T-helper 22 cell (primary cell): ENCODE measurements around the gene PCK2.
"Not testable (repeated sequence)": the region's sequence is repeated elsewhere in the genome, so short reads cannot be mapped to it uniquely, and the experiment has no call there.

Experiments
- DNase-seq: peaks from one replicate; pipeline ENCODE4 v3.0.0-alpha.2; 2020; ENCODE audit warnings: low read depth

Gene PCK2

DNA sequence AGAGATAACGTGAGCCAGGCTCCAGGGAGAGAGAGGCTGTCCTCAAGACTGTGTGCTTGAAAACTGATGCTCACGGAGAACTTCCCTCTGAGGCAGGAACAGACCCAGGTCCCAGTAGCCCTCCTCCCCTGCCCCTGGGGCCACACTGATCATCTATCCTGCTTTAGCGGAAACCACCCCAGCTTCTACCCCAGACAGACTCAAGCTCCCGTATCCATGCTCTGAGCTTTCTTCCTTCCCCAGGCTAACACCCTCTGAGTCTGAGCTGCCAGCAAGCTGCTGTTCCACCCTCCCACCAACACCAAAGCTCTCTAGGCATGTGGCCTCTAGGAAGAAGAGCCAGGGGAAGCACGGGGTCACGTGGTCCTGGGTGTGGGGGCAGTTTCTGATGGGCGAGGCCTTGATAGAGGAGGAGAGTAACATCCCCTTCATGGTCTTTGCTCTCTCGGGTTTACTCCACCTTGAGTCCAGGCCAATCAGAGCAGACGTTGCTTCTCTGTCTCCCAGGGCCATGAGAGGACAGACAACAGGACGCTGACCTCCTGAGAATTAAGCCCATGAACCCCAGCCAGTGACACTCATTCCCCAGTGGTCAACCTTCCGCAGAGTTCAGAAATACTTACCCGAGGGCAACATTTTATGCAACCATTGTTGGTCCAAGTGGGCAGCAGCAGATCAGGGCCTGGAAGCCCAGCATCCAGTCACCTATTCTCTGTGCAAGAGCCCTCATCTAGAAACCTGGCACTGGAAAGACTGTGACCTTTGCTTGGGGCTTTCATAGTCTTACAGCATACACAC lies 1.4 kb downstream of the PCK2 start:
- DNase-seq: no peak

- DNase-seq: no peak
These were observed 2.6 kb downstream of the PCK2 start for GRCh38 chr14:24096545-24097181.

GRCh38 chr14:24098229-24098926 lies 4.3 kb downstream of the PCK2 start:
- DNase-seq: no peak

GRCh38 chr14:24098927-24099813 lies 5.1 kb downstream of the PCK2 start:
- DNase-seq: no peak

DNA sequence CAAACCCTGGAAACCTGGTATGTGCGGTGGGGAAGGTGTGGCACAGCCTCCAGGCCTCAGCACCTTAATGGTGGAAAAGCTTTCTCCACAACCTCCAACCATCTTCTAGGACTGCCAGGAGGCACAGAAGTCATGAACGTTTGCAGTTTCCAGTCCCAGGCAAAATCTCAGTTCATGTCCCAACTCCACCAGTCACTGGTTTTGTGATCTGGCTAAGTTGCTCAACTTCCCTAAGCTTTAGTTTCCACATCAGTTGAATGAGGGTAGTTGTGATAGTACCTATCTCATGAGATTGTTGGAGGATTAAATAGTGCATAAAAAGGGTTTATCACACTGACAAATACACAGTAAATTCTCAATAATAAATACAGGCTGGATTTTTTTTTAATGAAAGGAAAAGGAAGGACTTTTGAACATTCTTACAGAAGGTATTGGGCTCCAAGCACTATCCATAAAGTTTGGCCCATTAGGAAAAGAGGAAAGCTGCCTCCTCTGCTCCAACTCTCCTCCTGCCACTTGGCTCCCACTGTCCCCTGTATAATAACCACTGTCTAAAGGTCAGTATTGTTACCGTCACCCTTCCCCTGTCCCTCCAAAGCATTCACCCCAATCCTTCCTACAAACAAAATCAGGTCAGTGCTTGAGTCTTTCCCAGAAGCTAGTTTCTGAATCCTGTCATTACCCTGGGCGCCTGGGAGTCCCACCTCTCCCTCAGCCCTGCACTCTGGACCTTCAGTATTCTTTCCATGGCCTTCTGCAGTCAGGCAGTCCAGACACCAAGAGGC lies 6.3 kb downstream of the PCK2 start:
- DNase-seq: no peak

DNA sequence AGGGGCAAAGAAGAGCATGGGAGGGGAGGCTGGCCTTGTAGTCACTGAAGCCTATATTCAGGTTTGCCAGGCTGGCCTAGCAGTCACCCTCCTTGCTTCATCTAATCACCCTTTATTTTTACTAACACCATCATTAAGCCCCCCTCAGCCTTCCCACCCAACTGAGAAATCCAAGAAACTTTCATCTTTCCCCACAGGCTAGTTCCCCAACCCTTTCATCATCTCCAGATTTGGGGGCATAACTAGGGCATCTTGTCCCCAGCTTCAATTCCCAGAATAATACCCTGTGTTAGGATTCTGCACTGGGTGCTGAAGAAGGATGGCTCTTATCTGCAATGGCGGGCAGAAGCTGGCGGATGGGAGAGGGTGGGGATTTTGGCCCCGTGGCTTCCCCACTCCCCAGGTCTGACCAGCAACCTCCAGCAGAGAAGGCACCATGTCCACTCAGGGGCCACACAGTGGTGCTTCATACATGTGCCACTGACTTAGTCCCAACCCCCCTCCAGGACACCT lies 6.9 kb downstream of the PCK2 start:
- DNase-seq: no peak

GRCh38 chr14:24102357-24103048 lies 8.4 kb downstream of the PCK2 start:
- no peak for DNase-seq

GRCh38 chr14:24103451-24103850 lies 9.3 kb downstream of the PCK2 start:
- DNase-seq: no peak

DNA sequence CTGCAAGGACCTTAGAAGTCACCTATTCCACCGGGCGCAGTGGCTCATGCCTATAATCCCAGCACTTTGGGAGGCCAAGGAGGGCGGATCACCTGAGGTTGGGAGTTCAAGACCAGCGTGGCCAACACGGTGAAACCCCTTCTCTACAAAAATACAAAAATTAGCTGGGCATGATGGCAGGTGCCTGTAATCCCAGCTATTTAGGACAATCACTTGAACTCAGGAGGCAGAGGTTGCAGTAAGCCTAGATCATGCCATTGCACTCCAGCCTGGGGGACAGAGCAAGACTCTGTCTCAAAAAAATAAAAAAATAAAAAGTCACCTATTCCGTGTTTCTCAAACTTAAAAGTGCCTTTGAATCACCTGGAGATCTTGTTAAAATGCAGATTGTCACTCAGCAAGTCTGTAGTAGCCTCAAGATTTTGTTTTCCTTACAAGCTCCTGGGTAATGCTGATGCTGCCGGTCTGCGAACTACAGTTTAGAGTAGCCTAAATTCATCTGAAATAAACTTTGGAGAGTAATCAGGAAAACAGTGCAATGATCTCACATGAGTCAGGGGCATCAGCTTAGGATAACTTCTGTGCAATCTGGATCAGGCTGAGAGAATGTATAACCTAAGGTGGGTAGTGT lies 11.6 kb downstream of the PCK2 start:
- DNase-seq: not testable (repeated sequence)

GRCh38 chr14:24106672-24107271 lies 12.7 kb downstream of the PCK2 start:
- no peak for DNase-seq

DNA sequence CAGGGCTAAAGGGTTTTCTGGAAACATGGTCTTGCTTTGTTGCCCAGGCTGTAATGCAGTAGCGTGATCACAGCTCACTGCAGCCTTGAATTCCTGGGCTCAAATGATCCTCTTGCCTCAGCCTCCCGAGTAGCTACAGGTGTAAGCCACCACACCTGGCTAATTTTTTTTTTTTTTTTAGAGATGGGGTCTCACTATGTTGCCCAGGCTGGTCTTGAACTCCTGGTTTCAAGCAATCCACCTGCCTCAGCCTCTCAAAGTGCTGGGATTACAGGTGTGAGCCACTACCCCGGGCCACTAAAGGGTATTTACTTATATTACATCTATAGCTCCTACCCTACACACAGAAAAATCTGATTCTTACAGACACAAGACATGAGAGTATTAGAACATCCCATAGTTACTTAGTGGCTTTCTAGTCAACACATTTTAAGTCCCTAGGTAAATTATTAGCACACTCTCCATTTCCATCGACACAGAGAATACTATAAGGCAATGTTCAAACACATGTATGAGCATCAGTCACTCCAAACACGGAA lies 14.3 kb downstream of the PCK2 start:
- no peak for DNase-seq

- DNase-seq: no peak
These were observed 15.9 kb downstream of the PCK2 start for GRCh38 chr14:24110060-24110459.

GRCh38 chr14:24110523-24110922 lies 16.4 kb downstream of the PCK2 start:
- no peak for DNase-seq

GRCh38 chr14:24113379-24113800 lies 19.3 kb downstream of the PCK2 start:
- no peak for DNase-seq

DNA sequence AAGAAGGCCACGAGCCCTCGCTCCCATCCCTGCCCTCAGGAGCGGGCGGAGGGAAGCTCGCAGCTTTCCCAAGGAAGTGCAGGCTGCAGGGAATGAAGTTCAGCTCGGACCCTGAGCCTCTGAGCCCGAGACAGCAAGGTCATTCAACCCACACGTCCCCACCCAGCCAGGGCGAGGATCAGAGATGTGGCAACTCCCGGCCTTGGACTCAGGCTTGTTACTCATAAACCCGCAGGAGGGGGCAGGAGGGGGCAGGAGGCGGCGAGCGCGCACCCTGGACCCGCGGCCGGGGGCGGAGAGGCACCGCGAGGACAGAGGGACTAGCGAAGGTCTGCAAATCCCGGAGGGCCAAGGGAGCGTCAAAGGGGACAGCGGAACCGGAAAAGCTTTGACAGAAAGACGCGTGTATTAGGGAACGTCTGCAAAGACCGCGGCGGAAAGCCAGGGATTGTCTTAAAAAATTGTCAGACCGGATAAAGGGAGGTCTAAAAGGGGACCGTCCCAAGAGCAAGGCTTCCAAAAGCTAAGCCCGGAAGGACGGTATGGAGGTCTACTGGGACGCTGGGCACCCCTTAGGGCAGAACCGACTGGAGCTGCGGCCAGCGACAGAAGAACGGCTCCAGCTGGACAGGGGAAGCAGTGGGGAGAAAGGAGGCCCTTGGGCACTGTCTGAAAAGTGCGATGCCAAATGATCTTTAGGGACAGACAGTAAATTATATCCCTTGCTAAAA lies 19.9 kb downstream of the PCK2 start:
- peak; percentile 73 for DNase-seq

- DNase-seq: peak; percentile 99
These were observed 20.7 kb downstream of the PCK2 start, which contains the start of the genes DCAF11 and NRL for GRCh38 chr14:24114532-24115421. Gene DCAF11, plus strand, starts transcription at chr14:24114777. Its CDS starts 818 bp downstream, at chr14:24115595. Gene NRL, minus strand, starts transcription at chr14:24114949. Its CDS starts 32,101 bp downstream, at chr14:24082848.
